ENCODE measurements around the gene TMPRSS4. TPM values are rescaled to one million over a fixed set of nuclear protein-coding genes. Genes with fewer than 3 reads are reported as not detected.

The TMPRSS4 gene
- total RNA-seq, 1 experiment from 2014 or later = not detected

DNA sequence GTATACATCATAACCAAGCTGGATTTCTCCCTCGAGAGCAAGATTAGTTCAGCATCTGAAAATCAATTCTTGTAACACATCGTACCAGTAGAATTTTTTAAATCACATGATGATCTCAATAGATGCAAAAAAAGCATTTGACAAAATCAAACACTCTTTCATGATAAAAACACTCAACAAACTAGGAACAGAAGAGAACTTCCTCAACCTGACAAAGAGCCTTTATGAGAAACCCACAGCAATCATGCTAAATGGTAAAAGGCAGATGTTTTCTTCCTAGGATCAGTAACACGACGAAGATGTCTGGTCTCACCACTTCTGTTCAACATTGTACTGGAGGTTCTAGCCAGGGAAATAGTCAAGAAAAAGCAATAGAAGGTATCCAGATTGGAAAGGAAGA lies 34.1 kb upstream of the TMPRSS4 start:
- H4K20me1 ChIP-seq (ENCODE audit: control insufficient read depth, insufficient read depth, insufficient read length) = no peaks in the 10 kb centered on the region
- no peaks in the 10 kb centered on the region for H3K23me2 ChIP-seq (ENCODE audit: insufficient read length, low read depth, low read length, poor library complexity, severe bottlenecking)
- H4K91ac ChIP-seq (ENCODE audit: insufficient read length, low read depth, low read length) = no peak overlapping the region
- H3K4ac ChIP-seq (ENCODE audit: low read depth, low read length) = no peak overlapping the region
- no peak overlapping the region for H2BK15ac ChIP-seq (ENCODE audit: low read depth, low read length)
- no peaks in the 10 kb centered on the region for H3K9me3 ChIP-seq (ENCODE audit: control insufficient read depth, low read depth, low read length)
- H3K27ac Mint-ChIP-seq = no peak overlapping the region
- no peak overlapping the region for H2BK20ac ChIP-seq (ENCODE audit: low read depth, low read length, poor library complexity, severe bottlenecking)
- no peaks in the 10 kb centered on the region for H3K27me3 ChIP-seq (ENCODE audit: insufficient read depth, low read length)
- H3K9me3 Mint-ChIP-seq = no peaks in the 10 kb centered on the region
- H3K36me3 Mint-ChIP-seq (ENCODE audit: insufficient read depth in 1 of 3, low read depth in 3 of 3) = no peaks in the 10 kb centered on the region
- no CpG with 5 or more reads among the region's 4 CpGs for WGBS (ENCODE audit: extremely low coverage, insufficient read length, low lambda C conversion rate)
- no peak overlapping the region for H3K56ac ChIP-seq (ENCODE audit: insufficient read length, low read depth, low read length)
- no peaks in the 10 kb centered on the region for H3K4me1 ChIP-seq (ENCODE audit: insufficient read depth, low read length)
- H3K4me1 Mint-ChIP-seq = peaks cover 0 to 3% of the 10 kb centered on the region in 2 experiments; a peak in 1 of 4 replicates
- no peak overlapping the region for H3K9ac ChIP-seq (ENCODE audit: extremely low read depth, insufficient read length, low read length)
- H3K27ac ChIP-seq (ENCODE audit: insufficient read length, low read depth, low read length) = no peak overlapping the region
- no peak overlapping the region for H2BK12ac ChIP-seq (ENCODE audit: insufficient read length, low read depth, low read length)
- H3K14ac ChIP-seq (ENCODE audit: insufficient read depth, low read length) = no peak overlapping the region
- H3K79me1 ChIP-seq (ENCODE audit: insufficient read depth, low read depth, low read length, poor library complexity, severe bottlenecking) = no peaks in the 10 kb centered on the region
- H4K5ac ChIP-seq (ENCODE audit: insufficient read length, low read depth, low read length) = no peak overlapping the region
- no peak overlapping the region for H4K8ac ChIP-seq (replicated peaks; ENCODE audit: insufficient read length, low read depth, low read length)
- H3T11ph ChIP-seq (ENCODE audit: low read length) = no peak overlapping the region
- H3K79me2 ChIP-seq (ENCODE audit: insufficient read depth, low read length) = no peaks in the 10 kb centered on the region
- H2AFZ ChIP-seq (ENCODE audit: low read length) = no peak overlapping the region
- H2BK120ac ChIP-seq (ENCODE audit: low read depth, low read length, poor library complexity, severe bottlenecking) = no peak overlapping the region
- TF ChIP-seq, protein P1, sequence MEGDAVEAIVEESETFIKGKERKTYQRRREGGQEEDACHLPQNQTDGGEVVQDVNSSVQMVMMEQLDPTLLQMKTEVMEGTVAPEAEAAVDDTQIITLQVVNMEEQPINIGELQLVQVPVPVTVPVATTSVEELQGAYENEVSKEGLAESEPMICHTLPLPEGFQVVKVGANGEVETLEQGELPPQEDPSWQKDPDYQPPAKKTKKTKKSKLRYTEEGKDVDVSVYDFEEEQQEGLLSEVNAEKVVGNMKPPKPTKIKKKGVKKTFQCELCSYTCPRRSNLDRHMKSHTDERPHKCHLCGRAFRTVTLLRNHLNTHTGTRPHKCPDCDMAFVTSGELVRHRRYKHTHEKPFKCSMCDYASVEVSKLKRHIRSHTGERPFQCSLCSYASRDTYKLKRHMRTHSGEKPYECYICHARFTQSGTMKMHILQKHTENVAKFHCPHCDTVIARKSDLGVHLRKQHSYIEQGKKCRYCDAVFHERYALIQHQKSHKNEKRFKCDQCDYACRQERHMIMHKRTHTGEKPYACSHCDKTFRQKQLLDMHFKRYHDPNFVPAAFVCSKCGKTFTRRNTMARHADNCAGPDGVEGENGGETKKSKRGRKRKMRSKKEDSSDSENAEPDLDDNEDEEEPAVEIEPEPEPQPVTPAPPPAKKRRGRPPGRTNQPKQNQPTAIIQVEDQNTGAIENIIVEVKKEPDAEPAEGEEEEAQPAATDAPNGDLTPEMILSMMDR (conservative IDR thresholded peaks at IDR 0.05) = no peak
- H2BK5ac ChIP-seq (ENCODE audit: insufficient read length, low read length) = no peak overlapping the region
- no peak overlapping the region for H3K4me2 ChIP-seq (ENCODE audit: insufficient read depth, insufficient read length, low read length)
- no peak for DNase-seq
- peaks cover 8% of the 10 kb centered on the region for H3K27me3 Mint-ChIP-seq (ENCODE audit: low read depth)
- no peak overlapping the region for H2AK5ac ChIP-seq (ENCODE audit: insufficient read length, low read length)
- no peak overlapping the region for H3K18ac ChIP-seq (ENCODE audit: insufficient read length, low read depth, low read length)
- H3K23ac ChIP-seq (ENCODE audit: insufficient read length, low read depth, low read length) = no peak overlapping the region
- H3K4me3 Mint-ChIP-seq = no peak overlapping the region
